Transverse colon (tissue), 4 donors: ENCODE data around the gene KIF3C. TPM values are rescaled to one million over a fixed set of nuclear protein-coding genes. Genes with fewer than 3 reads are reported as not detected.

Experiments used
- DNase-seq: peaks from one replicate; pipeline ENCODE4 v3.0.0-alpha.2; 2019
- H3K27ac ChIP-seq, 4 donors: fragments of 200-600 bp; sonication (generic); 2 replicates each; pipeline ENCODE4 v1.5.1; 2016 to 2018; ENCODE audit warnings: inconsistent platforms in 4 of 4
- H3K27me3 ChIP-seq: fragments of 200-600 bp; sonication (generic); 2 replicates; pipeline ENCODE4 v1.5.1; 2017; ENCODE audit warnings: inconsistent platforms
- H3K36me3 ChIP-seq, 4 donors: fragments of 200-600 bp; sonication (generic); 2 replicates each; pipeline ENCODE4 v1.5.1; 2017 to 2019; ENCODE audit warnings: inconsistent platforms in 4 of 4
- H3K4me1 ChIP-seq, 4 donors: fragments of 200-600 bp; sonication (generic); 2 replicates each; pipeline ENCODE4 v1.5.1; 2017 to 2020; ENCODE audit warnings: inconsistent platforms in 4 of 4
- H3K4me3 ChIP-seq, 4 donors: fragments of 200-600 bp; sonication (generic); 1 replicate in 1 of 4; 2 replicates in 3 of 4; pipeline versions ENCODE4 v1.5.1 to v1.6.1; 2017 to 2019; ENCODE audit warnings: inconsistent platforms in 4 of 4
- H3K9me3 ChIP-seq, 2 donors: fragments of 200-600 bp; sonication (generic); 2 replicates each; pipeline ENCODE4 v1.5.1; 2017 to 2019; ENCODE audit warnings: inconsistent platforms in 2 of 2
- CTCF ChIP-seq, 5 experiments: fragments of 200-600 bp in 3 of 5; fragments of 450-650 bp in 2 of 5; sonication (generic) in 3 of 5; IDR thresholded peaks; 1 replicate in 2 of 5; 2 replicates in 3 of 5; pipeline ENCODE4 v1.5.1; 2016 to 2017; ENCODE audit warnings: antibody characterized with exemption in 5 of 5, inconsistent platforms in 3 of 5, mild to moderate bottlenecking in 2 of 5, moderate library complexity in 1 of 5
- EP300 ChIP-seq: sonication (generic); formaldehyde crosslinking; IDR thresholded peaks from one replicate; pipeline ENCODE4 v1.6.1; 2017; ENCODE audit warnings: antibody characterized with exemption, low read depth
- POLR2A ChIP-seq: fragments of 450-650 bp; IDR thresholded peaks from one replicate; pipeline ENCODE4 v1.6.1; 2016; ENCODE audit warnings: antibody characterized with exemption, mild to moderate bottlenecking, moderate library complexity
- POLR2AphosphoS5 ChIP-seq, 3 donors: sonication (generic); formaldehyde crosslinking; IDR thresholded peaks; one replicate each; pipeline ENCODE4 v1.6.1; 2016; ENCODE audit warnings: antibody characterized with exemption in 3 of 3
- WGBS, 2 donors: methylation state at CpG; one replicate each; pipeline ENCODE4 v1.1.5; 2018; ENCODE audit warnings: low coverage in 1 of 2; 5-methylcytosine and 5-hydroxymethylcytosine counted together
- in situ Hi-C, 4 donors: fragments of 200-750 bp; cut with MboI; loops; one replicate each; pipeline versions ENCODE4 v1.15.0 to v1.15.1; 2017; ENCODE audit warnings: low sequenced_read_pairs in 3 of 4, low pct_ligation_motif_present in 1 of 4, low pct_unique_long_range_greater_than_20kb in 1 of 4
- intact Hi-C: fragments of 100-400 bp; cut with DNase I; formaldehyde crosslinking; loops from one replicate; pipeline ENCODE4 v1.15.1; 2023; ENCODE audit warnings: low total_unique reads
- total RNA-seq, 4 donors: library from RNA; depleted of rRNA; stranded (reverse); fragments of >200 nt; gene quantifications; one replicate each; pipeline ENCODE4 v1.1.0, GENCODE V29; 2016

The KIF3C gene
- total RNA-seq, 4 donors from 2014 or later, result 0.37 to 3.2 (median 2.0) TPM

- intact Hi-C loops (loop anchor here (10.0 kb wide), 1 partner anchor 156 kb away; no protein-coding TSS in a partner anchor), in situ Hi-C loops (loop anchor here in 1 of 4 donors (5.0 kb wide), 1 partner anchor 158 kb away; no protein-coding TSS in a partner anchor)
- no peaks in the 10 kb centered on the region for H3K27me3 ChIP-seq
- whole genome bisulfite sequencing, 2 donors, result 90% methylated on average over 4 of the region's 4 CpGs; no CpG with 5 or more reads in 1 of the 2 donors
- no peaks in the 10 kb centered on the region for H3K36me3 ChIP-seq
- peaks cover 0 to 11% (median 7%) of the 10 kb centered on the region in 4 donors for H3K4me1 ChIP-seq
- H3K27ac ChIP-seq, result no peak overlapping the region
- no peak for TF ChIP-seq CTCF (IDR thresholded peaks at IDR 0.05)
- no peak for TF ChIP-seq POLR2A
- TF ChIP-seq EP300, result no peak
- TF ChIP-seq POLR2AphosphoS5 (IDR thresholded peaks at IDR 0.05), result no peak
- DNase-seq, result no peak
- no peaks in the 10 kb centered on the region for H3K9me3 ChIP-seq
- no peak overlapping the region for H3K4me3 ChIP-seq
Measured at GRCh38 chr2:25989154-25989553, 6.9 kb upstream of the KIF3C start.

GRCh38 chr2:25988134-25988533 is 5.8 kb upstream of the KIF3C start:
- WGBS, 2 donors, result 79 to 94% methylated on average over 2 to 9 of the region's 9 CpGs

GRCh38 chr2:25983735-25984134 is 1.4 kb upstream of the KIF3C start:
- Histone ChIP-seq H3K27ac (no peak overlapping the region), H3K36me3 (no peaks in the 10 kb centered on the region), H3K4me1 (peaks cover 5 to 15% (median 10%) of the 10 kb centered on the region in 4 donors), H3K4me3 (no peak overlapping the region), H3K27me3 (no peaks in the 10 kb centered on the region), H3K9me3 (no peaks in the 10 kb centered on the region)
- TF ChIP-seq EP300, result no peak
- TF ChIP-seq CTCF (IDR thresholded peaks at IDR 0.05), result no peak
- no peak for TF ChIP-seq POLR2AphosphoS5 (IDR thresholded peaks at IDR 0.05)
- TF ChIP-seq POLR2A, result no peak
- intact Hi-C loops (loop anchor here (10.0 kb wide), 1 partner anchor 161 kb away; no protein-coding TSS in a partner anchor), in situ Hi-C loops (no loop called here)
- DNase-seq, result no peak

More at GRCh38 chr2:25988134-25988533, 5.8 kb upstream of the KIF3C start:
- intact Hi-C loops (loop anchor here (10.0 kb wide), 1 partner anchor 157 kb away; no protein-coding TSS in a partner anchor), in situ Hi-C loops (loop anchor here in 1 of 4 donors (5.0 kb wide), 1 partner anchor 159 kb away; no protein-coding TSS in a partner anchor)
- Histone ChIP-seq H3K36me3 (no peaks in the 10 kb centered on the region), H3K4me3 (no peak overlapping the region), H3K9me3 (no peaks in the 10 kb centered on the region), H3K4me1 (peaks cover 0 to 11% (median 7%) of the 10 kb centered on the region in 4 donors), H3K27me3 (no peaks in the 10 kb centered on the region), H3K27ac (no peak overlapping the region)
- DNase-seq, result no peak
- TF ChIP-seq EP300, result no peak
- TF ChIP-seq POLR2AphosphoS5 (IDR thresholded peaks at IDR 0.05), result no peak
- no peak for TF ChIP-seq CTCF (IDR thresholded peaks at IDR 0.05)
- TF ChIP-seq POLR2A, result no peak

GRCh38 chr2:25982968-25983280 is 627 bp upstream of the KIF3C start:
- in situ Hi-C loops (no loop called here), intact Hi-C loops (loop anchor here (10.0 kb wide), 1 partner anchor 162 kb away; no protein-coding TSS in a partner anchor)
- WGBS, 2 donors, result 60 to 66% methylated on average over 9 to 15 of the region's 15 CpGs
- H3K27me3 ChIP-seq, result no peaks in the 10 kb centered on the region
- H3K4me1 ChIP-seq, result peaks cover 5 to 15% (median 10%) of the 10 kb centered on the region in 4 donors
- peak overlapping the region; percentile 37 to 84 (median 62) for H3K4me3 ChIP-seq
- H3K9me3 ChIP-seq, result no peaks in the 10 kb centered on the region
- no peaks in the 10 kb centered on the region for H3K36me3 ChIP-seq
- no peak for DNase-seq
- TF ChIP-seq EP300, result no peak
- TF ChIP-seq POLR2AphosphoS5 (IDR thresholded peaks at IDR 0.05), result no peak
- TF ChIP-seq CTCF (IDR thresholded peaks at IDR 0.05), result no peak
- no peak for TF ChIP-seq POLR2A
- peak overlapping the region in 3 of 4 donors; percentile 66 to 80 (median 73) for H3K27ac ChIP-seq
